ENCODE results near the gene MCF2L.

DNA sequence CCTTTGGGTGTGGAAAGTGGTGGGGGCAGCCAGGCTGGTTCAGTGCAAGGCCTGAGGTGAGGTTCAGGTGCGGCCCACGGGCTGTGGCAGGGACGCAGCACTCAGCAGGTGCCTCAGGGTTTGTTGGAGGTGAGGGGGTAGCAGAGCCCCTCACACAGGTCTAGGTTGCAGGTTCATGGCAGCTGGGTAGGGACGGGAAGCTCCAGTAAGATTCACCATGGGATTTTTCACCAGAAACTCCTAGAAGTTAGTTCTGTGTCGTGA is 14.0 kb downstream of the MCF2L start:
- TF ChIP-seq, protein P1, sequence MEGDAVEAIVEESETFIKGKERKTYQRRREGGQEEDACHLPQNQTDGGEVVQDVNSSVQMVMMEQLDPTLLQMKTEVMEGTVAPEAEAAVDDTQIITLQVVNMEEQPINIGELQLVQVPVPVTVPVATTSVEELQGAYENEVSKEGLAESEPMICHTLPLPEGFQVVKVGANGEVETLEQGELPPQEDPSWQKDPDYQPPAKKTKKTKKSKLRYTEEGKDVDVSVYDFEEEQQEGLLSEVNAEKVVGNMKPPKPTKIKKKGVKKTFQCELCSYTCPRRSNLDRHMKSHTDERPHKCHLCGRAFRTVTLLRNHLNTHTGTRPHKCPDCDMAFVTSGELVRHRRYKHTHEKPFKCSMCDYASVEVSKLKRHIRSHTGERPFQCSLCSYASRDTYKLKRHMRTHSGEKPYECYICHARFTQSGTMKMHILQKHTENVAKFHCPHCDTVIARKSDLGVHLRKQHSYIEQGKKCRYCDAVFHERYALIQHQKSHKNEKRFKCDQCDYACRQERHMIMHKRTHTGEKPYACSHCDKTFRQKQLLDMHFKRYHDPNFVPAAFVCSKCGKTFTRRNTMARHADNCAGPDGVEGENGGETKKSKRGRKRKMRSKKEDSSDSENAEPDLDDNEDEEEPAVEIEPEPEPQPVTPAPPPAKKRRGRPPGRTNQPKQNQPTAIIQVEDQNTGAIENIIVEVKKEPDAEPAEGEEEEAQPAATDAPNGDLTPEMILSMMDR (conservative IDR thresholded peaks at IDR 0.05; ENCODE audit: low read length): no peak
- TF ChIP-seq EZH2phosphoT487 (IDR thresholded peaks at IDR 0.05; ENCODE audit: borderline replicate concordance, low read depth, low read length): no peak

Measured in OCI-LY7 (cell line).